CD14-positive monocyte (primary cell): ENCODE results near the gene C1QTNF6. TPM values are rescaled to one million over a fixed set of nuclear protein-coding genes. Genes with fewer than 3 reads are reported as not detected.

Experiments
- DNase-seq, 3 donors: peaks; one replicate each; pipeline ENCODE4 v3.0.0-alpha.2; 2011 to 2022
- H2AFZ ChIP-seq: 2 replicates; pipeline ENCODE4 v1.6.0; 2012; ENCODE audit warnings: mild to moderate bottlenecking, low read depth, low read length, inconsistent platforms; ENCODE audit not compliant: insufficient read depth, poor library complexity, severe bottlenecking
- H3K27ac ChIP-seq, 2 donors: 1 replicate in 1 of 2; 2 replicates in 1 of 2; pipeline ENCODE4 v1.5.1; 2012 to 2013; ENCODE audit warnings: low read length in 2 of 2, control low read depth in 1 of 2, inconsistent platforms in 1 of 2, low read depth in 1 of 2, mild to moderate bottlenecking in 1 of 2
- H3K27me3 ChIP-seq, 2 donors: one replicate each; pipeline versions ENCODE4 v1.6.0 to v1.6.1; 2011 to 2013; ENCODE audit warnings: low read length in 2 of 2; ENCODE audit not compliant: control insufficient read depth in 2 of 2, insufficient read depth in 2 of 2
- H3K36me3 ChIP-seq, 2 donors: replicated peaks in 1 of 2; 1 replicate in 1 of 2; 2 replicates in 1 of 2; pipeline versions ENCODE4 v1.5.1 to v1.6.1; 2012 to 2013; ENCODE audit warnings: low read length in 2 of 2, control low read depth in 1 of 2, inconsistent platforms in 1 of 2, mild to moderate bottlenecking in 1 of 2; ENCODE audit not compliant: insufficient read depth in 2 of 2, control insufficient read depth in 1 of 2
- H3K4me1 ChIP-seq, 2 donors: 1 replicate in 1 of 2; 2 replicates in 1 of 2; pipeline versions ENCODE4 v1.5.1 to v1.6.1; 2012 to 2013; ENCODE audit warnings: low read length in 2 of 2, control low read depth in 1 of 2, inconsistent platforms in 1 of 2, mild to moderate bottlenecking in 1 of 2, moderate library complexity in 1 of 2; ENCODE audit not compliant: insufficient read depth in 2 of 2, control insufficient read depth in 1 of 2
- H3K4me2 ChIP-seq: replicated peaks from 2 replicates; pipeline ENCODE3; 2012; ENCODE audit warnings: low read length, moderate library complexity, mild to moderate bottlenecking; ENCODE audit not compliant: poor library complexity, severe bottlenecking; ENCODE audit errors: extremely low read depth
- H3K4me3 ChIP-seq, 3 experiments: fragments of 200-600 bp in 1 of 3; sonication (generic) in 1 of 3; replicated peaks in 1 of 3; 1 replicate in 2 of 3; 2 replicates in 1 of 3; pipeline ENCODE4 v1.5.1; 2011 to 2013; ENCODE audit warnings: low read length in 3 of 3, mild to moderate bottlenecking in 3 of 3, control low read depth in 2 of 3, low read depth in 2 of 3, inconsistent platforms in 1 of 3, moderate library complexity in 1 of 3
- H3K79me2 ChIP-seq: 2 replicates; pipeline ENCODE4 v1.6.0; 2012; ENCODE audit warnings: mild to moderate bottlenecking, control low read depth, inconsistent platforms, low read length, moderate library complexity; ENCODE audit not compliant: insufficient read depth
- H3K9ac ChIP-seq: 2 replicates; pipeline ENCODE4 v1.6.0; 2017; ENCODE audit warnings: low read length, mild to moderate bottlenecking; ENCODE audit not compliant: insufficient read depth, poor library complexity, severe bottlenecking
- H3K9me3 ChIP-seq, 2 donors: replicated peaks in 1 of 2; 1 replicate in 1 of 2; 2 replicates in 1 of 2; pipeline versions ENCODE4 v1.5.1 to v1.6.1; 2012 to 2013; ENCODE audit warnings: low read length in 2 of 2, control low read depth in 1 of 2; ENCODE audit not compliant: control insufficient read depth in 1 of 2, insufficient read depth in 1 of 2
- H4K20me1 ChIP-seq: 2 replicates; pipeline ENCODE4 v1.6.0; 2012; ENCODE audit warnings: mild to moderate bottlenecking, low read length, control low read depth, moderate library complexity; ENCODE audit not compliant: insufficient read depth
- H3K27ac Mint-ChIP-seq, 7 donors: one replicate each; pipeline ENCODE4 v1.8.0; 2020; ENCODE audit warnings: mild to moderate bottlenecking in 7 of 7, mixed read lengths in 7 of 7, moderate library complexity in 6 of 7, inconsistent platforms in 2 of 7
- H3K27me3 Mint-ChIP-seq, 3 donors: one replicate each; pipeline ENCODE4 v1.8.0; 2021 to 2022; ENCODE audit warnings: low read depth in 3 of 3, mild to moderate bottlenecking in 3 of 3, mixed read lengths in 3 of 3, moderate library complexity in 3 of 3, inconsistent platforms in 1 of 3
- H3K36me3 Mint-ChIP-seq, 2 donors: one replicate each; pipeline ENCODE4 v1.8.0; 2020; ENCODE audit warnings: mixed read lengths in 2 of 2, inconsistent platforms in 1 of 2, mild to moderate bottlenecking in 1 of 2
- H3K4me1 Mint-ChIP-seq: one replicate; pipeline ENCODE4 v1.8.0; 2020; ENCODE audit warnings: mild to moderate bottlenecking, mixed read lengths
- H3K4me3 Mint-ChIP-seq, 2 donors: one replicate each; pipeline ENCODE4 v1.8.0; 2020; ENCODE audit warnings: mild to moderate bottlenecking in 2 of 2, mixed read lengths in 2 of 2, moderate library complexity in 1 of 2
- H3K9me3 Mint-ChIP-seq, 7 donors: one replicate each; pipeline ENCODE4 v1.8.0; 2020 to 2022; ENCODE audit warnings: mixed read lengths in 7 of 7, mild to moderate bottlenecking in 6 of 7, moderate library complexity in 6 of 7, inconsistent platforms in 2 of 7
- CTCF ChIP-seq: fragments of 200-600 bp; IDR thresholded peaks from one replicate; pipeline ENCODE4 v1.8.0; 2022; ENCODE audit warnings: antibody characterized with exemption, mild to moderate bottlenecking
- WGBS: methylation state at CpG from one replicate; pipeline ENCODE4 v1.1.5; 2013; ENCODE audit warnings: missing lambda C conversion rate; ENCODE audit not compliant: insufficient coverage; 5-methylcytosine and 5-hydroxymethylcytosine counted together
- intact Hi-C, 2 donors: fragments of 100-400 bp; cut with micrococcal nuclease; formaldehyde crosslinking; loops; one replicate each; pipeline versions ENCODE4 v1.15.0 to v1.15.1; 2023
- polyA plus RNA-seq, 3 donors: library from polyadenylated mRNA; depleted of rRNA in 1 of 3; unstranded in 2 of 3; stranded (reverse) in 1 of 3; fragments of 300-500 nt in 2 of 3; fragments of >200 nt in 1 of 3; fragmentation: Illumina TruSeq in 2 of 3; gene quantifications; 1 replicate in 2 of 3; 2 replicates in 1 of 3; pipeline ENCODE4 v1.2.3, GENCODE V29; 2012 to 2021
- small RNA-seq: library from RNA; depleted of rRNA; stranded (forward); fragments of <200 nt; gene quantifications from one replicate; pipeline ENCODE3, GENCODE V24; 2012; ENCODE audit warnings: low read depth; ENCODE audit not compliant: insufficient read length

Gene C1QTNF6
- polyA plus RNA-seq, 3 donors, result 0.14 to 2.3 (median 0.24) TPM

GRCh38 chr22:37133304-37134018, 54.6 kb downstream of the C1QTNF6 start:
- Histone ChIP-seq H3K4me2 (no peak overlapping the region), H3K9me3 (no peaks in the 10 kb centered on the region), H3K27me3 (no peaks in the 10 kb centered on the region), H3K36me3 (no peaks in the 10 kb centered on the region), H2AFZ (no peak overlapping the region), H3K4me3 (no peak overlapping the region), H3K4me1 (no peaks in the 10 kb centered on the region), H3K9ac (no peak overlapping the region), H3K27ac (no peak overlapping the region), H4K20me1 (no peaks in the 10 kb centered on the region), H3K79me2 (no peaks in the 10 kb centered on the region)
- peaks cover 1 to 8% (median 8%) of the 10 kb centered on the region in 3 donors for H3K27me3 Mint-ChIP-seq
- TF ChIP-seq CTCF, result no peak
- H3K4me1 Mint-ChIP-seq, result no peaks in the 10 kb centered on the region
- no peak overlapping the region for H3K27ac Mint-ChIP-seq
- no peaks in the 10 kb centered on the region for H3K36me3 Mint-ChIP-seq
- WGBS, result 66% methylated on average over 16 of the region's 16 CpGs
- no peak for DNase-seq
- peaks cover 0 to 1% (median 0%) of the 10 kb centered on the region in 7 donors for H3K9me3 Mint-ChIP-seq
- intact Hi-C loops, result no loop called here
- no peak overlapping the region for H3K4me3 Mint-ChIP-seq

GRCh38 chr22:37132773-37133172, 55.3 kb downstream of the C1QTNF6 start:
- peaks cover 0 to 1% (median 0%) of the 10 kb centered on the region in 7 donors for H3K9me3 Mint-ChIP-seq
- H3K36me3 Mint-ChIP-seq, result no peaks in the 10 kb centered on the region
- H3K27ac ChIP-seq, result no peak overlapping the region

More at GRCh38 chr22:37132773-37133172, 55.3 kb downstream of the C1QTNF6 start:
- Histone ChIP-seq H3K27me3 (no peaks in the 10 kb centered on the region), H3K79me2 (no peaks in the 10 kb centered on the region), H3K36me3 (no peaks in the 10 kb centered on the region), H3K4me1 (no peaks in the 10 kb centered on the region), H3K4me3 (no peak overlapping the region), H3K4me2 (no peak overlapping the region), H3K9me3 (no peaks in the 10 kb centered on the region), H4K20me1 (no peaks in the 10 kb centered on the region), H3K9ac (no peak overlapping the region), H2AFZ (no peak overlapping the region)
- WGBS, result 89% methylated on average over 3 of the region's 7 CpGs
- H3K27ac Mint-ChIP-seq, result no peak overlapping the region
- no peaks in the 10 kb centered on the region for H3K4me1 Mint-ChIP-seq
- intact Hi-C loops, result no loop called here
- no peak for TF ChIP-seq CTCF
- no peak overlapping the region for H3K4me3 Mint-ChIP-seq
- no peak for DNase-seq
- H3K27me3 Mint-ChIP-seq, result peaks cover 1 to 8% (median 8%) of the 10 kb centered on the region in 3 donors

Small RNA genes within 50 kb of the gene (small RNA-seq; reads per million reads assigned to genes)
- not detected for gene Z82188.1

Other genes with a start within 250 kb of the C1QTNF6 start
- 10 to 100 TPM; 17.3 to 41.7 (median 34.5) TPM for gene TST, start 168.8 kb downstream of the C1QTNF6 start, polyA plus RNA-seq
- gene MPST, start 168.5 kb downstream of the C1QTNF6 start, polyA plus RNA-seq, result 10 to 100 TPM; 27.9 to 53.7 (median 51.2) TPM
- gene KCTD17, start 136.5 kb downstream of the C1QTNF6 start, polyA plus RNA-seq, result 10 to 100 TPM in 1 of 3 donors, 1 to 10 TPM in 2; 8.4 to 40.0 (median 9.0) TPM
- not detected for gene TMPRSS6, start 78.5 kb downstream of the C1QTNF6 start, polyA plus RNA-seq
- 1 to 10 TPM in 1 of 3 donors, under 1 TPM in 2; 0.05 to 1.7 (median 0.60) TPM for gene IL2RB, start 38.3 kb downstream of the C1QTNF6 start, polyA plus RNA-seq
- under 1 TPM in 1 of 3 donors, not detected in 2; 0.04 TPM for gene SSTR3, start 24.2 kb upstream of the C1QTNF6 start, polyA plus RNA-seq
- 100 to 1,000 TPM; 360 to 529 (median 526) TPM for gene RAC2, start 56.0 kb upstream of the C1QTNF6 start, polyA plus RNA-seq
- gene CYTH4, start 94.3 kb upstream of the C1QTNF6 start, polyA plus RNA-seq, result 100 to 1,000 TPM in 1 of 3 donors, 10 to 100 TPM in 2; 51.0 to 254 (median 70.0) TPM
- under 1 TPM in 1 of 3 donors, not detected in 2; 0.01 TPM for gene ELFN2, start 239.2 kb upstream of the C1QTNF6 start, polyA plus RNA-seq